ENCODE measurements around the gene ALK.
A peak's percentile ranks its signal among the peaks of the same experiment; 100 is the strongest.

ALK gene

GRCh38 chr2:29182334-29182733, 739.1 kb downstream of the ALK start:
- Histone ChIP-seq H3K9me3 (ENCODE audit: severe bottlenecking) (no peaks in the 10 kb centered on the region), H3K36me3 (peaks cover 5% of the 10 kb centered on the region), H3K4me3 (ENCODE audit: low read depth, low read length) (no peak overlapping the region), H3K27me3 (ENCODE audit: insufficient read depth, low read depth, severe bottlenecking) (no peaks in the 10 kb centered on the region), H3K27ac (no peak overlapping the region)
- TF ChIP-seq CTCF (IDR thresholded peaks at IDR 0.05; ENCODE audit: low read depth, low read length): no peak
- no peak for DNase-seq

GRCh38 chr2:29175338-29175737, 746.0 kb downstream of the ALK start:
- Histone ChIP-seq H3K9me3 (ENCODE audit: severe bottlenecking) (no peaks in the 10 kb centered on the region), H3K36me3 (peaks cover 3% of the 10 kb centered on the region; the same call in 1 of the 2 replicates), H3K4me3 (ENCODE audit: low read depth, low read length) (no peak overlapping the region), H3K27ac (no peak overlapping the region), H3K27me3 (ENCODE audit: insufficient read depth, low read depth, severe bottlenecking) (no peaks in the 10 kb centered on the region)
- TF ChIP-seq CTCF (IDR thresholded peaks at IDR 0.05; ENCODE audit: low read depth, low read length): no peak
- no peak for DNase-seq

- Histone ChIP-seq H3K9me3 (ENCODE audit: severe bottlenecking) (no peaks in the 10 kb centered on the region), H3K27ac (no peak overlapping the region), H3K36me3 (peaks cover 3% of the 10 kb centered on the region; the same call in 1 of the 2 replicates), H3K27me3 (ENCODE audit: insufficient read depth, low read depth, severe bottlenecking) (no peaks in the 10 kb centered on the region), H3K4me3 (ENCODE audit: low read depth, low read length) (no peak overlapping the region)
- DNase-seq: peak; percentile 54
- TF ChIP-seq CTCF (IDR thresholded peaks at IDR 0.05; ENCODE audit: low read depth, low read length): no peak
Measured at GRCh38 chr2:29174937-29175336, 746.4 kb downstream of the ALK start.

GRCh38 chr2:29166242-29167039, 754.9 kb downstream of the ALK start:
- DNase-seq: no peak
- Histone ChIP-seq H3K4me3 (ENCODE audit: low read depth, low read length) (no peak overlapping the region), H3K27ac (no peak overlapping the region), H3K36me3 (peaks cover 9% of the 10 kb centered on the region), H3K9me3 (ENCODE audit: severe bottlenecking) (no peaks in the 10 kb centered on the region), H3K27me3 (ENCODE audit: insufficient read depth, low read depth, severe bottlenecking) (no peaks in the 10 kb centered on the region)
- no peak for TF ChIP-seq CTCF (IDR thresholded peaks at IDR 0.05; ENCODE audit: low read depth, low read length)

GRCh38 chr2:29165362-29166241, 755.8 kb downstream of the ALK start:
- Histone ChIP-seq H3K4me3 (ENCODE audit: low read depth, low read length) (no peak overlapping the region), H3K27me3 (ENCODE audit: insufficient read depth, low read depth, severe bottlenecking) (no peaks in the 10 kb centered on the region), H3K36me3 (peaks cover 9% of the 10 kb centered on the region), H3K9me3 (ENCODE audit: severe bottlenecking) (no peaks in the 10 kb centered on the region), H3K27ac (no peak overlapping the region)
- no peak for TF ChIP-seq CTCF (IDR thresholded peaks at IDR 0.05; ENCODE audit: low read depth, low read length)
- DNase-seq: no peak

Data from WERI-Rb-1 (cell line).